GM12875 (cell line): ENCODE data around the gene CALR3.
A peak's percentile ranks its signal among the peaks of the same experiment; 100 is the strongest.

ENCODE experiments used
- H3K4me3 ChIP-seq: one replicate; pipeline ENCODE4 v1.5.1; 2011; ENCODE audit warnings: low read depth, low read length, control low read depth
- CTCF ChIP-seq: IDR thresholded peaks from 2 replicates; pipeline ENCODE4 v1.5.1; 2011; ENCODE audit warnings: low read depth, mild to moderate bottlenecking, control low read depth, inconsistent platforms, low read length, moderate library complexity, borderline replicate concordance; ENCODE audit not compliant: insufficient read depth

The CALR3 gene

GRCh38 chr19:16521715-16522289 lies 25.8 kb upstream of the CALR3 start:
- TF ChIP-seq CTCF: no peak
- no peak overlapping the region for H3K4me3 ChIP-seq

GRCh38 chr19:16520986-16521624 lies 25.1 kb upstream of the CALR3 start:
- H3K4me3 ChIP-seq: no peak overlapping the region
- no peak for TF ChIP-seq CTCF

GRCh38 chr19:16520074-16520973 lies 24.4 kb upstream of the CALR3 start:
- H3K4me3 ChIP-seq: no peak overlapping the region
- TF ChIP-seq CTCF: no peak

GRCh38 chr19:16519230-16519687 lies 23.3 kb upstream of the CALR3 start:
- H3K4me3 ChIP-seq: no peak overlapping the region
- TF ChIP-seq CTCF: no peak

- TF ChIP-seq CTCF: peak; percentile 7; the same call in 1 of the 2 replicates
- no peak overlapping the region for H3K4me3 ChIP-seq
Measured at GRCh38 chr19:16518483-16519229, 22.7 kb upstream of the CALR3 start.

GRCh38 chr19:16518061-16518460 lies 22.1 kb upstream of the CALR3 start:
- no peak for TF ChIP-seq CTCF

More at GRCh38 chr19:16518061-16518460, 22.1 kb upstream of the CALR3 start:
- H3K4me3 ChIP-seq: no peak overlapping the region
